Measurements from ENCODE around the gene C5orf58.

DNA sequence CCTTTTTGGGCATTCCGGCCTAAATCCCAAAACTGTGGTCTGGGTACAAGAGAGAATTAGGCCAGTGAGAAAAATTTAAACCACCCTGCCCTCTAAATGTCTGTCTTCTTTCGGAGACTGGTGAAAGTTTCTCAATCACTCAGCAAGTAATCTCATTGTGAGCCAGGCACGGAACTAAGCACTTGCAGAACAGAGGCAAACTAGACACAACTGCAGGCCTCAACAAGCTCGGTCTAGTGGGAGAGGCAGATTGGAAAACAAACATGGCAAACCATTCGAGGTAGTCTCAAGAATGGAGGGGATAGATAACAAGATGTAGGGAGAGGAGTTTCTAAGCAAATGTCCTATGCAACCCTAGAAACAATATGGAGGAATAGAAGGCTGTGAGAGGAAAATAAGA, 8.9 kb upstream of the C5orf58 start:
- TF ChIP-seq POLR2A (IDR thresholded peaks at IDR 0.05; ENCODE audit: low read depth, low read length) (no peak), POLR2AphosphoS5 (IDR thresholded peaks at IDR 0.05; ENCODE audit: low read depth, low read length) (no peak)
